HL-60 (cell line): ENCODE results near the gene TCF25.
"Not testable (repeated sequence)": the region's sequence is repeated elsewhere in the genome, so short reads cannot be mapped to it uniquely, and the experiment has no call there.

Source experiments
- DNase-seq, 2 experiments: peaks; one replicate each; pipeline ENCODE4 v3.0.0-alpha.2; 2010 to 2020; ENCODE audit warnings: low read depth in 1 of 2, low spot score in 1 of 2
- H3K27ac ChIP-seq: fragments of 250-450 bp; sonication (Bioruptor Pico); replicated peaks from 2 replicates; pipeline ENCODE4 v1.5.1; 2020; ENCODE audit warnings: mild to moderate bottlenecking, moderate library complexity
- H3K27me3 ChIP-seq: fragments of 250-450 bp; sonication (Bioruptor Pico); 2 replicates; pipeline ENCODE4 v1.5.1; 2021; ENCODE audit warnings: mild to moderate bottlenecking, moderate library complexity; ENCODE audit not compliant: insufficient read depth, poor library complexity, severe bottlenecking
- H3K4me3 ChIP-seq: replicated peaks from 2 replicates; pipeline ENCODE4 v1.5.1; 2011; ENCODE audit warnings: mild to moderate bottlenecking, control low read depth, low read length; ENCODE audit not compliant: insufficient read depth
- GABPA ChIP-seq: IDR thresholded peaks from 2 replicates; pipeline ENCODE4 v1.6.1; 2012; ENCODE audit warnings: low read depth
- POLR2AphosphoS5 ChIP-seq: IDR thresholded peaks from 2 replicates; pipeline ENCODE4 v1.6.1; 2012; ENCODE audit warnings: low read depth
- SPI1 ChIP-seq: IDR thresholded peaks from 2 replicates; pipeline ENCODE4 v1.6.1; 2012; ENCODE audit warnings: low read depth, mild to moderate bottlenecking, borderline replicate concordance
- TF ChIP-seq, protein P1 (sequence below): IDR thresholded peaks from one replicate; pipeline ENCODE4 v1.5.1; 2011; ENCODE audit warnings: low read length, control low read depth, inconsistent platforms; ENCODE audit not compliant: insufficient read depth
- TF ChIP-seq, protein P2 (sequence below): IDR thresholded peaks from 2 replicates; pipeline ENCODE4 v1.6.1; 2012; ENCODE audit warnings: low read depth; ENCODE audit not compliant: insufficient replicate concordance

The TCF25 gene

DNA sequence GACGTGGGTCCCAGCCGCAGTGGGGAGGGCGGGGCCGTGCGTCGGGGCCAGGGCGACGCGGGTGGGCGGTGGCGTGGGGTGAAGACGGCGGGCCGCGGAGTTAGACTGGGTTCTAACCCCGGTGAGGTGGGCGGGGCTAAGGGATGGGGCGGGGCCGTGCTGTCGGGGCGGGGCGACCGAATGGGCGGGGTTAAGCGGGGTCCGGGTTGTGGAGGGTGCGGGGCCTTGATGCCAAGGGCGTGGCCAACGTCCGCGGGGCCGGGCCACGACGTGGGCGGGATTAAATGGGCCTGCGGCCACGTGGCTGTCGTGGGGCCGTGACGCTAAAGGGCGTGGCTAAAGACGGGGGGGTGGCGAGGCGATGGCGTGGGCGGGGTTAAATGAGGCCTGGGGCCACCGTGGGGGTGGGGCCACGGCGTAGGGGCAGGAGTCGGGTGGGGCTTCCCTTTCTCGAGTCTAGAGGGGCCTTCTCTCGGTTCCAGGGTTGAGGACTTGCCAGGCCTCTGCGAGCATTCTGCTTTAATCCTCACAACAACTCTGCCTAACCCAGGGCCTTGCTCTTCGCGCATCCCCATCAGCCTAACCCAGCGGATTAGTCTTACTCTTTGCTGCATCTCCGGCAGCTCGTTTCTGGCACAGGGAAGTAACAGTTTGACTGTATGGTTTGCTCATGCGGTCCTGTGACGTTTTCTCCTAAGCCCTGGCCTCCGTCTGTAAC is 739 bp downstream of the TCF25 start:
- Histone ChIP-seq H3K4me3 (peak overlapping the region; percentile 52), H3K27me3 (no peaks in the 10 kb centered on the region), H3K27ac (peak overlapping the region; percentile 99)
- TF ChIP-seq SPI1 (no peak), GABPA (no peak), POLR2AphosphoS5 (no peak)
- TF ChIP-seq, protein P1, sequence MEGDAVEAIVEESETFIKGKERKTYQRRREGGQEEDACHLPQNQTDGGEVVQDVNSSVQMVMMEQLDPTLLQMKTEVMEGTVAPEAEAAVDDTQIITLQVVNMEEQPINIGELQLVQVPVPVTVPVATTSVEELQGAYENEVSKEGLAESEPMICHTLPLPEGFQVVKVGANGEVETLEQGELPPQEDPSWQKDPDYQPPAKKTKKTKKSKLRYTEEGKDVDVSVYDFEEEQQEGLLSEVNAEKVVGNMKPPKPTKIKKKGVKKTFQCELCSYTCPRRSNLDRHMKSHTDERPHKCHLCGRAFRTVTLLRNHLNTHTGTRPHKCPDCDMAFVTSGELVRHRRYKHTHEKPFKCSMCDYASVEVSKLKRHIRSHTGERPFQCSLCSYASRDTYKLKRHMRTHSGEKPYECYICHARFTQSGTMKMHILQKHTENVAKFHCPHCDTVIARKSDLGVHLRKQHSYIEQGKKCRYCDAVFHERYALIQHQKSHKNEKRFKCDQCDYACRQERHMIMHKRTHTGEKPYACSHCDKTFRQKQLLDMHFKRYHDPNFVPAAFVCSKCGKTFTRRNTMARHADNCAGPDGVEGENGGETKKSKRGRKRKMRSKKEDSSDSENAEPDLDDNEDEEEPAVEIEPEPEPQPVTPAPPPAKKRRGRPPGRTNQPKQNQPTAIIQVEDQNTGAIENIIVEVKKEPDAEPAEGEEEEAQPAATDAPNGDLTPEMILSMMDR: no peak
- DNase-seq: peak; percentile 80 to 83

DNA sequence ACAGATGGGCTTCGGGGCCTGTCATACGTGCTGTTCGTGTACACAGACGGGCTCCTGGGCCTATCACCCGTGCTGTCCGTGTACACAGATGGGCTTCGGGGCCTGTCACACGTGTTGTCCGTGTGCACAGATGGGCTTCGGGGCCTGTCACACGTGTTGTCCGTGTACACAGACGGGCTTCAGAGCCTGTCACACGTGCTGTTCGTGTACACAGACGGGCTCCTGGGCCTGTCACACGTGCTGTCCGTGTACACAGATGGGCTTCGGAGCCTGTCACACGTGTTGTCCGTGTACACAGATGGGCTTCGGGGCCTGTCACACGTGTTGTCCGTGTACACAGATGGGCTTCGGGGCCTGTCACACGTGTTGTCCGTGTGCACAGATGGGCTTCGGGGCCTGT is 5.7 kb downstream of the TCF25 start:
- DNase-seq, H3K27me3 ChIP-seq, H3K4me3 ChIP-seq, H3K27ac ChIP-seq: not testable (repeated sequence)

DNA sequence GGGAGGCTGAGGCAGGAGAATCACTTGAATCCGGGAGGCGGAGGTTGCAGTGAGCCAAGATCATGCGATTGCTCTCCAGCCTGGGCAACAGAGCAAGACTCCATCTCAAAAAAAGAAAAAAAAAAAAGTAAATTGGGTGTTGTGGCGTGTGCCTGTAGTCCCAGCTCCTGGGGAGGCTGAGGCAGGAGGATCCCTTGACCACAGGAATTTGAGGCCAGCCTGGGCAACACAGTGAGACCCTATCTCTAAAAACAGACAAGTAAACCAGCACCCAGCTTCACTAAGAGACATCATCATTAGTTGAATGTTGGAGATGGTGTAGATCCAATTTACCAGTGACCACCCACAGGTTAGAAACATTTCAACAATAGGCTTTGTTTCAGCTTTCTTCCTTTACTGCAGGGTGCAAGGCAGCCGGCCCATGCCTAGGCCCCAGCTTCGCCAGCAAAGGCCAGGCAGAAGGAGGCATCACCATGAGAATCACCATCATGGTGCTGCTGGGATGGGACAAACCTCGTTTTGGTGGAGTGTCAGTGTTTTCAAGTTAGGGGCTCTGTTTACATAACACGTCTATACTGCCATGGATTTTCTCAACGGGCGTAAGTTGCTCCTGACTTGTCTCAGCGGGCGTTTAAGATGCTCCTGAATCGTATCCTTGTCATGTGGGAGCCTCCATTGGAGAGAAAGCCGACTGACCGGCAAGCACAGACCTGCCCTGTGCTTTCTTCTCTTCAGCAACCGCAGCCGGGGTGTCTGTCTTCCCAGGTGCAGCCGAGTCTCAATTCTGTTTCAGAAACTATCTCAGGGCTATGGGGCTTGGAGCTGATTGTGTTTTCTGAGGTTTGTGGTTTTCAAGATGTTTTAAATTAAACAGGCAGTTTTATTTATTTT is 7.3 kb downstream of the TCF25 start:
- no peaks in the 10 kb centered on the region for H3K27me3 ChIP-seq
- H3K27ac ChIP-seq: no peak overlapping the region
- DNase-seq: no peak
- TF ChIP-seq, protein P1: no peak
- TF ChIP-seq GABPA: no peak
- no peak for TF ChIP-seq SPI1
- no peak overlapping the region for H3K4me3 ChIP-seq

DNA sequence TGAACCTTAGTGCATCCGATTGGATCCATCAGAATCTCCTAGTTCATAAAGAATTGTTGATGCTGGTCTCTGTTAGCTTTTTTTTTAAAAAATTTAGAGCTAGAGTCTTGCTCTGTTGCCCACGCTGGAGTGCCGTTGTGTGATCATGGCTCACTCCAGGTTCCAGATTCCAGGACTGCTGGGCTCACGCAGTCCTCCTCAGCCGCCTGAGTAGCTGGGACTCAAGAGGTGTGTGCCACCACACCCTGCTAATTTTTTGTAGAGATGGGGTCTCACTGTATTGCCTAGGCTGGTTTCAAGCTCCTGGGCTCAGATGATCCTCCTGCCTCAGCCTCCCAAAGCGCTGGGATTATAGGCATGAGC is 8.0 kb downstream of the TCF25 start:
- no peak overlapping the region for H3K27ac ChIP-seq
- TF ChIP-seq, protein P1: no peak
- no peak for DNase-seq
- no peak overlapping the region for H3K4me3 ChIP-seq
- no peaks in the 10 kb centered on the region for H3K27me3 ChIP-seq

DNA sequence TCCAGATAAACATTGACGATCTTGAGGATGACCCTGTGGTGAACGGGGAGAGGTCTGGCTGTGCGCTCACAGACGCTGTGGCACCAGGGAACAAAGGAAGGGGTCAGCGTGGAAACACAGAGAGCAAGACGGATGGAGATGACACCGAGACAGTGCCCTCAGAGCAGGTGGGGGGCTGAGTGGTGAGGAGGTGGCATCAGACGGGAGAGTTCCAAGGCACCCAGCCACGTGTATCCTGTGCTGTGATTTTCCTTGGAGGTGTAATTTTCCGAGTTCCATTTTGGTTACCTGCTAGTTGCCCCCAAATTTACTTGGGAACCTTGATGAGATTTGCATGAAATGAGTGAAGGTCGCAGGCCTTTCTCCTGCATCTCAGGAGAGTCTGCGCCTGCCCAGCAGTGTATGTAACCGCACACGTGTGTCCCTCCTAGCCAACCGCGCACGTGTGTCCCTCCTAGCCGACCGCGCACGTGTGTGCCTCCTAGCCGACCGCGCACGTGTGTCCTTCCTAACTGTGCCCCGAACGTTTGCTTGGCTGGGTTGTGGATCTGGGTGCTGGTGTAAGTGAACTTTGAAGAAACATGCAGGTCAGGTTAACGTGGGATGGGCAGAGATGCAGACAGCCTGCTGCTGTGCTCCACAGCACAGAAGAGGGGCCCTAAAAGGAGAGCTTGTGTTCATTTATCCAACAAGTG is 10.1 kb downstream of the TCF25 start:
- no peaks in the 10 kb centered on the region for H3K27me3 ChIP-seq
- H3K27ac ChIP-seq: no peak overlapping the region
- H3K4me3 ChIP-seq: no peak overlapping the region
- DNase-seq: no peak
- TF ChIP-seq, protein P2, sequence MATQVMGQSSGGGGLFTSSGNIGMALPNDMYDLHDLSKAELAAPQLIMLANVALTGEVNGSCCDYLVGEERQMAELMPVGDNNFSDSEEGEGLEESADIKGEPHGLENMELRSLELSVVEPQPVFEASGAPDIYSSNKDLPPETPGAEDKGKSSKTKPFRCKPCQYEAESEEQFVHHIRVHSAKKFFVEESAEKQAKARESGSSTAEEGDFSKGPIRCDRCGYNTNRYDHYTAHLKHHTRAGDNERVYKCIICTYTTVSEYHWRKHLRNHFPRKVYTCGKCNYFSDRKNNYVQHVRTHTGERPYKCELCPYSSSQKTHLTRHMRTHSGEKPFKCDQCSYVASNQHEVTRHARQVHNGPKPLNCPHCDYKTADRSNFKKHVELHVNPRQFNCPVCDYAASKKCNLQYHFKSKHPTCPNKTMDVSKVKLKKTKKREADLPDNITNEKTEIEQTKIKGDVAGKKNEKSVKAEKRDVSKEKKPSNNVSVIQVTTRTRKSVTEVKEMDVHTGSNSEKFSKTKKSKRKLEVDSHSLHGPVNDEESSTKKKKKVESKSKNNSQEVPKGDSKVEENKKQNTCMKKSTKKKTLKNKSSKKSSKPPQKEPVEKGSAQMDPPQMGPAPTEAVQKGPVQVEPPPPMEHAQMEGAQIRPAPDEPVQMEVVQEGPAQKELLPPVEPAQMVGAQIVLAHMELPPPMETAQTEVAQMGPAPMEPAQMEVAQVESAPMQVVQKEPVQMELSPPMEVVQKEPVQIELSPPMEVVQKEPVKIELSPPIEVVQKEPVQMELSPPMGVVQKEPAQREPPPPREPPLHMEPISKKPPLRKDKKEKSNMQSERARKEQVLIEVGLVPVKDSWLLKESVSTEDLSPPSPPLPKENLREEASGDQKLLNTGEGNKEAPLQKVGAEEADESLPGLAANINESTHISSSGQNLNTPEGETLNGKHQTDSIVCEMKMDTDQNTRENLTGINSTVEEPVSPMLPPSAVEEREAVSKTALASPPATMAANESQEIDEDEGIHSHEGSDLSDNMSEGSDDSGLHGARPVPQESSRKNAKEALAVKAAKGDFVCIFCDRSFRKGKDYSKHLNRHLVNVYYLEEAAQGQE: no peak
- TF ChIP-seq, protein P1: no peak
- TF ChIP-seq SPI1 (no peak), GABPA (no peak), POLR2AphosphoS5 (no peak)
